C4-2B (cell line): ENCODE results near the gene SORL1.

Experiments used
- H3K27ac ChIP-seq: fragments of 450-650 bp; 2 replicates; pipeline ENCODE4 v1.5.1; 2017
- CTCF ChIP-seq: fragments of 450-650 bp; conservative IDR thresholded peaks from 2 replicates; pipeline ENCODE4 v1.5.1; 2017; ENCODE audit warnings: mild to moderate bottlenecking
- ZFX ChIP-seq: fragments of 450-650 bp; IDR thresholded peaks from 2 replicates; pipeline ENCODE4 v1.6.1; 2017

The SORL1 gene

DNA sequence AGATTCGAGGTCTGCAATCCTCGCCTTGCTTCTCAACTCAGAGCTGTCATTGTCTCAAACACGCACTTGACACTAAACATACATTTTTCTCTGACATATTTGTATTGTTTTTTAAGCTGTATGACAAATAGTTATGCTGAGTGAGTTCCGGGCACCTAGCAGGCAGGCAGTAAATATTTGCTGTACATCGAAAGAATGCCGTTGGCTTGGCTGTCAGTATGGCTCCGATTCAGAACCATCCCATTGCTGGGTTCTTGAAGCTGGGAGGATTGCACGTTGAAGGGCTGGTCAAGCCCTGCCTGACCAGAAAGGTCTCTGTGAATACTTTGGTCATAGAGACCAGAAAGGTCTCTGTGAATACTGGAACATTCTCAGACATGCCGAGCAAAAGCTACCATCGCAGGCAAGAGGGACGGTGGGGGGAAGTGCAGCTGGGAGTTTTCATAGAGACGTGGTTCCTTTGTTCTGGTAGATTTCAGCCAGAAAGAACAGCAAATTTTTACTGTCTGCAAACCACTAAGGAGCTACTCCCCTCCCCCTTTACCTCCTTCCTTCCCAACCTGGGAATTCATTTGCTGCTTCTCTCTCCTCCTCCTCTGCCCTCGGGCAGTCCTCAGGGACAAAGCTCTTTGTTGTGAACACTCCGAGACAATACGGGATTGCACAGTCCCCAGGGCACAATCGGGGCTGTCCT is 202.9 kb downstream of the SORL1 start:
- peak overlapping the region; percentile 27 for H3K27ac ChIP-seq
- no peak for TF ChIP-seq ZFX
- TF ChIP-seq CTCF = no peak

- TF ChIP-seq ZFX (no peak; the same call in 1 of the 2 replicates), CTCF (peak; percentile 99)
- H3K27ac ChIP-seq = peak overlapping the region; percentile 27
Observed at GRCh38 chr11:121655537-121656327, 203.6 kb downstream of the SORL1 start.

DNA sequence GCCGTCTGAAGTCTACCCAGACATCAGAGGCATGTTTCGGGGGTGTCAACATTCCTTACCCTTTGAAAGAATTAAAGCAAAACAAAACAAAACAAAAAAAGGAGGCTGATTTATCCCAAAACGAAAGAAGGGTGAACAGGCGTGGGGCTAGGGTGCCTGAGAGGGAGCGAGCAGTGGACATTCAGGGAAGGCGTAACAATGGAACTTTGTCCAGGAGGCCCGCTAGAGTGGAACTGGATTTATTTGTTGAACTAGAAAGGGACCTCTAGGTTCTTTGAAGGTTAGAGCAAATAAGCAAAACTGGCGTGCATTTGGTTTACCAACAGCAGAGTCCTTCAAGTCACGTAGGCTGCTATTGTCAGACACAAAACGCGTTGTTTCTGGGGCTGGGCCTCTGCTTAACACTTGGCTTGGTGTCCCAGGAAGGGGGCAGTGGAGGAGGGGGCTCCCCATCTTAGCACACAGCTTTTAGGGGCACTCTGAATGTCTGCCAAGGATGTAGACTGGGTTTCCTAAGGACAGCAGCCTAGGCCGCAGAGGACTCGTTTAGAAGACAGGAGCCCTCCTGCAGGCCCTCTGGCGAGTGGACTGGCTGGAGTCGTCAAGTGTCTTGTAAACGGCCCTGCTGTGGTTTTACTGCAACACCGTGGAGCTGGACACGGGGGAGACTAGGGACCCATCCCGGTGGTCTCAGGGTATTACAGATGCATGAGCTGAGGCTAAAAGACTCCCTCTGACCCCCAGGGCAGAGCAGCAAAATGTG is 204.4 kb downstream of the SORL1 start:
- H3K27ac ChIP-seq = no peak overlapping the region
- TF ChIP-seq CTCF (no peak; the same call in 1 of the 2 replicates), ZFX (no peak)

- TF ChIP-seq ZFX (no peak), CTCF (no peak)
- no peak overlapping the region for H3K27ac ChIP-seq
Observed at GRCh38 chr11:121657146-121657545, 205.0 kb downstream of the SORL1 start.

- TF ChIP-seq ZFX = no peak
- TF ChIP-seq CTCF = no peak
- no peak overlapping the region for H3K27ac ChIP-seq
Observed at GRCh38 chr11:121659811-121660210, 207.7 kb downstream of the SORL1 start.

DNA sequence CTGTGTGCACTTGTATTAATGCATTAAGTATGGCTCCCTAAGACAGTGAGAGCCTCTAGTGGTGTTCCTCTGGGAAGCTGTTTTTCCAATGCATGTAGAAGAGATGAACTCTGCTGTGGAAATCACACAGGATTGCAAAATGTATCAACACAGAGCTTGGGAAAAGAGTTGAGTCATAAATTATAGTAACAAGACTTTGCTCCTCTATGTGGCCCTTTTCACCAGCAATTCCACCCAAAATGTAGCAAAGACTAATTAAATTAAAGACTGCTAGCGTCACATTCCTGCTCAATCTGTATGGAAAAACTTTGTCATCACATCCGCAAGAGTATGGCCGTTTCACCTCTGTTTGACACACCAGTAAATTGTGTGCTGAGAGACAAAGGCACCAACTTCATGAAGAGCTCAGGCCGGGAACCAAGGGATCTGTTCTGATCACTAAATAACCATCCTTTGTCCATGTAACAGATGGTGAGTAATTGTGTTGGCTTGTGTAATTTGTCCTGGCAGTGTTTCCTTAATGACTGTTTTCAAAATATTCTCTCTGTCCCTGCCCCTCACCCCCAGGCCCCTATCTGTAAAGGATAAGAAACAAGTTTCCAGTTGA is 209.9 kb downstream of the SORL1 start:
- no peak overlapping the region for H3K27ac ChIP-seq
- TF ChIP-seq CTCF (no peak), ZFX (no peak)
